Neural cell (in vitro differentiated cells): ENCODE measurements around the gene KCNK10. TPM values are rescaled to one million over a fixed set of nuclear protein-coding genes. Genes with fewer than 3 reads are reported as not detected.

Experiments used
- H2AFZ ChIP-seq: fragments of 200-600, 300-800 bp; sonication (generic), shearing (Covaris generic); 2 replicates; pipeline ENCODE4 v1.6.0; 2014; ENCODE audit warnings: low read depth, mild to moderate bottlenecking, antibody characterized with exemption, low read length, moderate library complexity
- H3F3A ChIP-seq: fragments of 200-600 bp; shearing (Covaris generic); 2 replicates; pipeline ENCODE4 v1.6.1; 2016; ENCODE audit warnings: mild to moderate bottlenecking, moderate library complexity, mixed read lengths, antibody characterized with exemption, low read length; ENCODE audit not compliant: insufficient read depth, poor library complexity, severe bottlenecking
- H3K27ac ChIP-seq: fragments of 200-600, 300-800 bp; sonication (generic), shearing (Covaris generic); 2 replicates; pipeline ENCODE4 v1.5.1; 2014; ENCODE audit warnings: mild to moderate bottlenecking, low read length, moderate library complexity
- H3K27me3 ChIP-seq: fragments of 300-800, 200-600 bp; sonication (generic), shearing (Covaris generic); 2 replicates; pipeline ENCODE4 v1.6.0; 2014; ENCODE audit warnings: mild to moderate bottlenecking, low read depth, low read length, moderate library complexity; ENCODE audit not compliant: insufficient read depth
- H3K36me3 ChIP-seq: fragments of 300-800, 200-600 bp; sonication (generic), shearing (Covaris generic); 2 replicates; pipeline ENCODE4 v1.5.1; 2014; ENCODE audit warnings: mild to moderate bottlenecking, antibody characterized with exemption, low read length, moderate library complexity; ENCODE audit not compliant: insufficient read depth
- H3K4me2 ChIP-seq: fragments of 300-800, 200-600 bp; sonication (generic), shearing (Covaris generic); 2 replicates; pipeline ENCODE4 v1.6.0; 2014; ENCODE audit warnings: mild to moderate bottlenecking, low read length
- H3K4me3 ChIP-seq: fragments of 300-800, 200-600 bp; sonication (generic), shearing (Covaris generic); 2 replicates; pipeline ENCODE4 v1.5.1; 2014; ENCODE audit warnings: mild to moderate bottlenecking, low read length, moderate library complexity
- H3K79me2 ChIP-seq: fragments of 200-600 bp; shearing (Covaris generic); replicated peaks from 2 replicates; pipeline ENCODE4 v1.6.0; 2014; ENCODE audit warnings: mild to moderate bottlenecking, low read length, moderate library complexity; ENCODE audit not compliant: insufficient read depth
- H3K9ac ChIP-seq: fragments of 300-800, 200-600 bp; sonication (generic), shearing (Covaris generic); 2 replicates; pipeline ENCODE4 v1.6.1; 2016; ENCODE audit warnings: mild to moderate bottlenecking, low read length, mixed read lengths
- H3K9me2 ChIP-seq: fragments of 200-600 bp; shearing (Covaris generic); 2 replicates; pipeline ENCODE4 v1.6.1; 2016; ENCODE audit warnings: mild to moderate bottlenecking, low read length, mixed read lengths; ENCODE audit not compliant: insufficient read depth
- H3K9me3 ChIP-seq: fragments of 200-600, 300-800 bp; sonication (generic), shearing (Covaris generic); 2 replicates; pipeline ENCODE4 v1.6.1; 2016; ENCODE audit warnings: mild to moderate bottlenecking, mixed run types, low read length, moderate library complexity, mixed read lengths
- H4K20me1 ChIP-seq: fragments of 200-600 bp; shearing (Covaris generic); 2 replicates; pipeline ENCODE4 v1.6.1; 2016; ENCODE audit warnings: mild to moderate bottlenecking, mixed run types; ENCODE audit not compliant: insufficient read depth
- EP300 ChIP-seq: fragments of 450-650 bp; conservative IDR thresholded peaks from 2 replicates; pipeline ENCODE4 v1.6.1; 2014; ENCODE audit warnings: antibody characterized with exemption, mild to moderate bottlenecking, moderate library complexity; ENCODE audit not compliant: poor library complexity, severe bottlenecking
- EZH2 ChIP-seq: fragments of 200-600, 300-800 bp; shearing (Covaris generic), sonication (generic); IDR thresholded peaks from 2 replicates; pipeline ENCODE4 v1.6.1; 2014; ENCODE audit warnings: antibody characterized with exemption, low read length, borderline replicate concordance, mild to moderate bottlenecking; ENCODE audit not compliant: insufficient read depth, poor library complexity, severe bottlenecking
- MXI1 ChIP-seq: fragments of 450-650 bp; conservative IDR thresholded peaks from 2 replicates; pipeline ENCODE4 v1.6.1; 2014; ENCODE audit warnings: antibody characterized with exemption, mild to moderate bottlenecking; ENCODE audit not compliant: poor library complexity, severe bottlenecking
- POLR2AphosphoS5 ChIP-seq: IDR thresholded peaks from 2 replicates; pipeline ENCODE4 v1.6.1; 2012
- RAD21 ChIP-seq: fragments of 450-650 bp; conservative IDR thresholded peaks from 2 replicates; pipeline ENCODE4 v1.6.1; 2014; ENCODE audit warnings: antibody characterized with exemption, mild to moderate bottlenecking, moderate library complexity
- SMC3 ChIP-seq: fragments of 450-650 bp; conservative IDR thresholded peaks from 2 replicates; pipeline ENCODE4 v1.6.1; 2014; ENCODE audit warnings: antibody characterized with exemption, mild to moderate bottlenecking, moderate library complexity; ENCODE audit not compliant: poor library complexity
- TAF1 ChIP-seq: IDR thresholded peaks from 2 replicates; pipeline ENCODE4 v1.6.1; 2012; ENCODE audit warnings: low read depth
- polyA plus RNA-seq: library from polyadenylated mRNA; depleted of rRNA; stranded (reverse); fragments of >200 nt; gene quantifications from 2 replicates; pipeline ENCODE4 v1.2.3, GENCODE V29; 2014
- TF ChIP-seq, protein P1 (sequence below): fragments of 450-650 bp; IDR thresholded peaks from 2 replicates; pipeline ENCODE4 v1.5.1; 2014; ENCODE audit warnings: antibody characterized with exemption, mild to moderate bottlenecking, moderate library complexity; ENCODE audit not compliant: poor library complexity, severe bottlenecking
- TF ChIP-seq, protein P2 (sequence below): IDR thresholded peaks from 2 replicates; pipeline ENCODE4 v1.6.1; 2012; ENCODE audit warnings: borderline replicate concordance

KCNK10 gene
- polyA plus RNA-seq, 1 donor from 2014 or later = 6.9 TPM

DNA sequence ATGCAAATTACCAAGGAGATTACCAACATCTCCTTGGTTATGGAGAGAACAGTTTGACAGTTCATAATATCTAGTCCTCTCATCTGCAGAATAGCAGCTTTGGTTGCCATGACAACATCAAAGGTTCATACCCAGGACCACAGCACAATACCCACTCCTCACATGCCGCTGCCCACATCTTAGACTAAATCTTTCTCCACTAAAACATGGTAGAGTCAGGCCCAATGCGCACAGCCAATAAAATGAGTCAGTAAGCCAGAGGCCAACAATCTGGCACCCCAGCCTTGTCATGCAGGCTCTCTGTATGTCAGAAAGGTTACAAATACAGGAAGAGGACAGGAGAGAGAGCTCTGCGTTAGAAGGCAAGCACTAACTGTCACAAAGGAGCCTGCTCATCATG, 70.6 kb downstream of the KCNK10 start:
- TF ChIP-seq, protein P1, sequence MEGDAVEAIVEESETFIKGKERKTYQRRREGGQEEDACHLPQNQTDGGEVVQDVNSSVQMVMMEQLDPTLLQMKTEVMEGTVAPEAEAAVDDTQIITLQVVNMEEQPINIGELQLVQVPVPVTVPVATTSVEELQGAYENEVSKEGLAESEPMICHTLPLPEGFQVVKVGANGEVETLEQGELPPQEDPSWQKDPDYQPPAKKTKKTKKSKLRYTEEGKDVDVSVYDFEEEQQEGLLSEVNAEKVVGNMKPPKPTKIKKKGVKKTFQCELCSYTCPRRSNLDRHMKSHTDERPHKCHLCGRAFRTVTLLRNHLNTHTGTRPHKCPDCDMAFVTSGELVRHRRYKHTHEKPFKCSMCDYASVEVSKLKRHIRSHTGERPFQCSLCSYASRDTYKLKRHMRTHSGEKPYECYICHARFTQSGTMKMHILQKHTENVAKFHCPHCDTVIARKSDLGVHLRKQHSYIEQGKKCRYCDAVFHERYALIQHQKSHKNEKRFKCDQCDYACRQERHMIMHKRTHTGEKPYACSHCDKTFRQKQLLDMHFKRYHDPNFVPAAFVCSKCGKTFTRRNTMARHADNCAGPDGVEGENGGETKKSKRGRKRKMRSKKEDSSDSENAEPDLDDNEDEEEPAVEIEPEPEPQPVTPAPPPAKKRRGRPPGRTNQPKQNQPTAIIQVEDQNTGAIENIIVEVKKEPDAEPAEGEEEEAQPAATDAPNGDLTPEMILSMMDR = no peak
- TF ChIP-seq EZH2 (no peak), RAD21 (peak; percentile 42), SMC3 (peak; percentile 39), POLR2AphosphoS5 (peak; percentile 28), TAF1 (no peak), EP300 (peak; percentile 61), MXI1 (peak; percentile 27)
- TF ChIP-seq, protein P2, sequence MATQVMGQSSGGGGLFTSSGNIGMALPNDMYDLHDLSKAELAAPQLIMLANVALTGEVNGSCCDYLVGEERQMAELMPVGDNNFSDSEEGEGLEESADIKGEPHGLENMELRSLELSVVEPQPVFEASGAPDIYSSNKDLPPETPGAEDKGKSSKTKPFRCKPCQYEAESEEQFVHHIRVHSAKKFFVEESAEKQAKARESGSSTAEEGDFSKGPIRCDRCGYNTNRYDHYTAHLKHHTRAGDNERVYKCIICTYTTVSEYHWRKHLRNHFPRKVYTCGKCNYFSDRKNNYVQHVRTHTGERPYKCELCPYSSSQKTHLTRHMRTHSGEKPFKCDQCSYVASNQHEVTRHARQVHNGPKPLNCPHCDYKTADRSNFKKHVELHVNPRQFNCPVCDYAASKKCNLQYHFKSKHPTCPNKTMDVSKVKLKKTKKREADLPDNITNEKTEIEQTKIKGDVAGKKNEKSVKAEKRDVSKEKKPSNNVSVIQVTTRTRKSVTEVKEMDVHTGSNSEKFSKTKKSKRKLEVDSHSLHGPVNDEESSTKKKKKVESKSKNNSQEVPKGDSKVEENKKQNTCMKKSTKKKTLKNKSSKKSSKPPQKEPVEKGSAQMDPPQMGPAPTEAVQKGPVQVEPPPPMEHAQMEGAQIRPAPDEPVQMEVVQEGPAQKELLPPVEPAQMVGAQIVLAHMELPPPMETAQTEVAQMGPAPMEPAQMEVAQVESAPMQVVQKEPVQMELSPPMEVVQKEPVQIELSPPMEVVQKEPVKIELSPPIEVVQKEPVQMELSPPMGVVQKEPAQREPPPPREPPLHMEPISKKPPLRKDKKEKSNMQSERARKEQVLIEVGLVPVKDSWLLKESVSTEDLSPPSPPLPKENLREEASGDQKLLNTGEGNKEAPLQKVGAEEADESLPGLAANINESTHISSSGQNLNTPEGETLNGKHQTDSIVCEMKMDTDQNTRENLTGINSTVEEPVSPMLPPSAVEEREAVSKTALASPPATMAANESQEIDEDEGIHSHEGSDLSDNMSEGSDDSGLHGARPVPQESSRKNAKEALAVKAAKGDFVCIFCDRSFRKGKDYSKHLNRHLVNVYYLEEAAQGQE = peak; percentile 26

DNA sequence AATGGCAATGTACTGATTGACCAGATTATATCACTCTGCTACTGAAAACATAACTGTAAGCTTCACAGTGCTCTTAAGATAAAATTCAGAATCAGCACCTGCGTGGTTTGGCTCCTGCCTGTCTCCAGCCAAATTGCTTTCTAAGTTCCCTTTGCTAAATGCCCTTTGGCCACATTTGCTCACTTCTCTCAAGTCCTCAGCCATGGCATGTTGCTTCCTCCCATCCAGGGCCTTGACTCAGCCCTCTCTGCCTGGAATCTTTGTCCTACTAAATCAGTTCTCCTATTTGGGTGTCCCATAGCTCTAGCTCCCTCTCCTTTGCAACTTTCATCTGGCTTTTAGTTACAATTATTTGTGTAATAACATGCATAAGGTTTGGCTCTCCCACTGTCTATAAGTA, 71.4 kb downstream of the KCNK10 start:
- TF ChIP-seq, protein P2 = no peak
- TF ChIP-seq RAD21 (no peak), EP300 (no peak), MXI1 (no peak)
- Histone ChIP-seq H3K4me2 (no peak overlapping the region), H3K9ac (no peak overlapping the region), H3K9me2 (no peaks in the 10 kb centered on the region), H4K20me1 (no peaks in the 10 kb centered on the region), H3K9me3 (no peaks in the 10 kb centered on the region), H3K4me3 (no peak overlapping the region), H3K27me3 (no peaks in the 10 kb centered on the region), H3F3A (peaks cover 2% of the 10 kb centered on the region), H3K36me3 (no peaks in the 10 kb centered on the region), H3K27ac (peak overlapping the region; percentile 78), H2AFZ (no peak overlapping the region), H3K79me2 (no peaks in the 10 kb centered on the region)

More for the DNA sequence above, 70.6 kb downstream of the KCNK10 start:
- H3F3A ChIP-seq = peaks cover 2% of the 10 kb centered on the region
- no peaks in the 10 kb centered on the region for H3K79me2 ChIP-seq
- no peaks in the 10 kb centered on the region for H3K9me2 ChIP-seq
- no peak overlapping the region for H2AFZ ChIP-seq
- H3K27ac ChIP-seq = peak overlapping the region; percentile 78
- H3K27me3 ChIP-seq = no peaks in the 10 kb centered on the region
- H3K4me3 ChIP-seq = peak overlapping the region; percentile 38
- H4K20me1 ChIP-seq = no peaks in the 10 kb centered on the region
- H3K9ac ChIP-seq = peak overlapping the region; percentile 43
- no peaks in the 10 kb centered on the region for H3K9me3 ChIP-seq
- H3K36me3 ChIP-seq = no peaks in the 10 kb centered on the region
- H3K4me2 ChIP-seq = peak overlapping the region; percentile 43
